NCI-H510A (cell line): ENCODE data around the gene SLC35F5.
"Not testable (repeated sequence)": the region's sequence is repeated elsewhere in the genome, so short reads cannot be mapped to it uniquely, and the experiment has no call there.

Experiments
- DNase-seq: peaks from one replicate; lab custom pipeline; 2025; lab: John Stamatoyannopoulos, UW

SLC35F5 gene

GRCh38 chr2:113755835-113756354, 547 bp downstream of the SLC35F5 start:
- DNase-seq = peak; percentile 8

- no peak for DNase-seq
Measured at GRCh38 chr2:113755035-113755834, 1.2 kb downstream of the SLC35F5 start.

- no peak for DNase-seq
Measured at GRCh38 chr2:113754160-113754559, 2.3 kb downstream of the SLC35F5 start.

GRCh38 chr2:113750385-113750784, 6.1 kb downstream of the SLC35F5 start:
- no peak for DNase-seq

GRCh38 chr2:113741091-113741490, 15.4 kb downstream of the SLC35F5 start:
- DNase-seq = no peak

- DNase-seq = no peak
Measured at GRCh38 chr2:113739849-113740248, 16.6 kb downstream of the SLC35F5 start.

GRCh38 chr2:113734185-113734584, 22.3 kb downstream of the SLC35F5 start:
- no peak for DNase-seq

- DNase-seq = no peak
Measured at GRCh38 chr2:113724010-113724409, 32.4 kb downstream of the SLC35F5 start.

GRCh38 chr2:113723411-113723810, 33.0 kb downstream of the SLC35F5 start:
- no peak for DNase-seq

- DNase-seq = no peak
Measured at GRCh38 chr2:113720167-113720566, 36.3 kb downstream of the SLC35F5 start.

GRCh38 chr2:113716291-113716690, 40.2 kb downstream of the SLC35F5 start:
- no peak for DNase-seq

GRCh38 chr2:113712941-113713340, 43.5 kb downstream of the SLC35F5 start:
- no peak for DNase-seq

GRCh38 chr2:113711851-113712250, 44.6 kb downstream of the SLC35F5 start:
- no peak for DNase-seq

GRCh38 chr2:113709022-113709421, 47.4 kb downstream of the SLC35F5 start:
- peak; percentile 63 for DNase-seq

GRCh38 chr2:113707106-113707505, 49.3 kb downstream of the SLC35F5 start:
- no peak for DNase-seq

- no peak for DNase-seq
Measured at GRCh38 chr2:113705982-113706523, 50.4 kb downstream of the SLC35F5 start.

GRCh38 chr2:113704300-113704993, 52.0 kb downstream of the SLC35F5 start:
- not testable (repeated sequence) for DNase-seq

- no peak for DNase-seq
Measured at GRCh38 chr2:113703386-113704299, 52.8 kb downstream of the SLC35F5 start.

GRCh38 chr2:113700186-113700841, 56.1 kb downstream of the SLC35F5 start:
- DNase-seq = no peak

GRCh38 chr2:113698892-113699447, 57.5 kb downstream of the SLC35F5 start:
- DNase-seq = no peak

- DNase-seq = not testable (repeated sequence)
Measured at GRCh38 chr2:113698251-113698650, 58.2 kb downstream of the SLC35F5 start.
